ENCODE results near the gene LYL1.

The LYL1 gene

DNA sequence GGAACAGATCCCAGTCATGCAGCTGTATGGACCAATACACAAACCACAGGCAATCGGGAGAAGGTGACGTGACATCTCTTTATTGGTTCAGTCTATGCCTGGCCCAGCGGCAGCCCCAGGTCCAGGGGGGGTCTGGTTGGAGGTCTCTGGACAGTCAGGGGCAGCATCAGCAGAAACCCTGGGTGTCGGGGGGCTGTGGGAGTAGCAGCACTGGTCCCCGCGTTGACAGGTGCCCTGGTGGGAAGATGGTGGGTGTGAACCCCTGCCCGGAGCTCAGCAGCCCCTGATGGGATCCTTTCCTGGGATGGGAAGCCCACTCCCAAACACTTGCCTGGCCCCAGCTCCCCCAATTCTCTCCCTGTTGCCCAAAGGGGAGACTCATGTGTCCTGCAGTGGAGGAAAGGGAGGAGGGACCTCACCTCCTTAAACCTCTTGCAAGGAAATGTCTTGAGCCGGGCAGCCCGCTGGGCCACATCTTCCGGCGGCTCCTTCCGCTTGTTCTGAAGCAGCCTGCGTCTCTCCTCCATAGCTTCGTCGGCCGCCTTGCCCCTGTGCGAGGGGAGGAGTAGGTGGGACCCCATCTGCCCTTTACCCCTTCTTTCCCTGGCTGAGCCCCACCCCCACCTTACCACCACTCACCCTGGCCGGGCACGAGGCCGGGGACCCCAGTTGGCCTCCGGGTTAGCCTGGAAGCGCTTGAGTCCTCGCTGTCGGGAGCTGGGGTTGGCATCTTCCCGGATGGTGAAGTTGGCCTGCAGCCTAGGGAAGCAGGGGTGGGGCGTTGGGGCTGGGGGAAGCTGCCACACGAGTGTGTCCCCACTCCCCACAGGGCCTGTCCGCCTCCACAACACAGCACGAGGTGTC, 2.4 kb upstream of the LYL1 start:
- DNase-seq (ENCODE audit: low spot score), result no peak

DNA sequence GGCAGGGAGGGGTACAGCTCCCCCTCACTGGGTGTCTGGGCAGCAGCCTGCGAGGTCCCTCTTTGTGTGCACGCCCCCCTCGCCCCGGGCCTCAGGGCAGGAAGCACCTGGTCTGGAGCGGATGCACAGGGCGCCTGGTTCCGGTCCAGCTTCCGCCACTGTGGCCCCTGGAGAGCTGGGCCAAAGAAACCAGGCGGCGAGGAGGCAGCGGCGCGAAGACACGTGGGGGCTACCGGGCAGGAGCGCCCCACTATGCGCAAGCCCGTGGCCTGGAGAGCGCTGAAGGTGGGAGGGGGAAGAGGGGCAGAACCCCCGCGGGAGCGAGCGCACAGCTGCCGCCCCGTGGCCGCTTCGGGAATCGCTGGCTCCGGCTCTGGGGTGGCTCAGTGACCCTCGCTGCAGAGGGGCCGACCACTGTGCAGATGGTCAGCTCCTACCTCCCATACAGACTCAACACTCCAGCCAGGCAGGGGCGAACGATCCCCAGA, 1.7 kb upstream of the LYL1 start:
- no peak for DNase-seq (ENCODE audit: low spot score)

DNA sequence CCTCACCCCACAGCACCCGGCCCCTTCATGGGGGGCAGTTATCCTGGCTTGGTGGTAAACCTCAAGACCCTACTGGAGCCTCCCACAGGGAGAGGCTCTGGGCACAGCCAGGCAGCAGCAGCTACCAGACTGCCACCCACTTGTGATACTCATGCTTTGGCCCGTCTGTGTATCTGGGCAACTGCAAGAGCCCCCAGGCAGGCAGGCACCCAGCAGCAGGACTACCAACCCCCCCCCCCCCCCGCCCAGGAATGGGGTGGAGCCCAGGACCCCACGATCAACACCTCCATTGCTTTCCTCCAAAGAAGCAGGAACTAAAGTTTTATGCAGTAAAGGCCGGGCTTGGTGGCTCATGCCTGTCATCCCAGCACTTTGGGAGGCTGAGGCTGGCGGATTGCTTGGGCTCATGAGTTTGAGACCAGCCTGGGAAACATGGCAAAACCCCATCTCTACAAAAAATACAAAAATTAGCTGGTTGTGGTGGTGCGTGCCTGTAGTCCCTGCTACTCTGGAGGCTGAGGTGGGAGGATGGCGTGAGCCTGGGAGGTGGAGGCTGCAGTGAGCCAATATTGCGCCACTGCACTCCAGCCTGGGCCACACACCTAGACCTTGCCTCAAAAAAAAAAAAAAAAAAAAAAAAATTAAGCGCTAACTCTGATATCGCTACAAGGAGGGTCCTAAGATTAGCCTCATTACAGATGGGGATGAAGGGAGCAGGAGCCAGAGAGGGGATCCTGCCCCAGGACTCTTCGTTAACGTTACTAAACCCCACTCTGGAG, 1.1 kb upstream of the LYL1 start:
- no peak for DNase-seq (ENCODE audit: low spot score)

DNA sequence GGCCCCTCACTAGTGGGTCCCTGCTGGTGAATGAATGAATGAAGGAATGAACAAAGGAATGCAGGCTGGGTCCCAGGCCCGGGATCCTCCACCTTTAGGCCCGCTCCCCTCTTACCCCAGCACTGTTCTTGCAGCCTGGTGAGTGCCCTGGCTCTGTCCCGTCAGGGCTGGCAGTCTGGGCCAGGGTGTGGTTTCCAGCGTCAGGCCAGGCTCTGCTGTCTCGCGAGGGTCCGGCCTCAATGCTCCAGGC, 317 bp downstream of the LYL1 start:
- DNase-seq (ENCODE audit: low spot score), result no peak

DNA sequence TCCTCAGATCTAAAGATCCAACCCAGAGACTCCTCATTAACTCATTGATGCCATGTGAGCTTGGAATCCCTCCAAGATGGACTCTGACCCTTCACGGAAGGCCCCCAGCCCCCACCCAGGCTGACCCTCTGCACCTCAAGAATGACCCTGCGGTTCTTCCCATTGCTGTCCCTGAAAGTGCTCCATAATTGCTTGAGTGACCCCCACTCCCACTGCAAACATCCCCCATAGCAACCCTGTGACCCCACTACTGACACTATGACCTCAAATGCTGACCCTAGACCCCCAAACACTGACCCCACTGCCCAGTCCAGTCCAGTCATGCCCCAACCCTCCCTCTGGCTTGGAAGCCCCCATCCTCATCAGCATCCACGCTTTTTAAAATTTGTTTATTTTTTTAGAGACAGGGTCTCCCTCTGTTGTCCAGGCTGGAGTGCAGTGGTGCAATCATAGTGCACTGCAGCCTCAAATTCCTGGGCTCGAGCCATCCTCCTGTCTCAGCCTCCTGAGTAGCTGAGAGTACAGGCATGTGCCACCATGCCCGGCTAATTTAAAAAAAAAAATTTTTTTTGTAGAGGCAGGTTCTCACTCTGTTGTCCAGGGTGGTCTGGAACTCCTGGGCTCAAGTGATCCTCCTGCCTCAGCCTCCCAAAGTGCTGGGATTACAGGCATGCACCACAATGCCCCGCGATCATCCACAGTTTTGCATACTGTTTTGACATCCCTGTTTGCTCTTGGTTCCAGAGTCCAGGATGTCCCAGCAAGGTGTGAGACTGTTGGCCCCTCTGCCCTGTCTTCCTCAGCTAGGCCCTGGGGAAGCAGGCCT, 855 bp downstream of the LYL1 start:
- DNase-seq (ENCODE audit: low spot score), result no peak

DNA sequence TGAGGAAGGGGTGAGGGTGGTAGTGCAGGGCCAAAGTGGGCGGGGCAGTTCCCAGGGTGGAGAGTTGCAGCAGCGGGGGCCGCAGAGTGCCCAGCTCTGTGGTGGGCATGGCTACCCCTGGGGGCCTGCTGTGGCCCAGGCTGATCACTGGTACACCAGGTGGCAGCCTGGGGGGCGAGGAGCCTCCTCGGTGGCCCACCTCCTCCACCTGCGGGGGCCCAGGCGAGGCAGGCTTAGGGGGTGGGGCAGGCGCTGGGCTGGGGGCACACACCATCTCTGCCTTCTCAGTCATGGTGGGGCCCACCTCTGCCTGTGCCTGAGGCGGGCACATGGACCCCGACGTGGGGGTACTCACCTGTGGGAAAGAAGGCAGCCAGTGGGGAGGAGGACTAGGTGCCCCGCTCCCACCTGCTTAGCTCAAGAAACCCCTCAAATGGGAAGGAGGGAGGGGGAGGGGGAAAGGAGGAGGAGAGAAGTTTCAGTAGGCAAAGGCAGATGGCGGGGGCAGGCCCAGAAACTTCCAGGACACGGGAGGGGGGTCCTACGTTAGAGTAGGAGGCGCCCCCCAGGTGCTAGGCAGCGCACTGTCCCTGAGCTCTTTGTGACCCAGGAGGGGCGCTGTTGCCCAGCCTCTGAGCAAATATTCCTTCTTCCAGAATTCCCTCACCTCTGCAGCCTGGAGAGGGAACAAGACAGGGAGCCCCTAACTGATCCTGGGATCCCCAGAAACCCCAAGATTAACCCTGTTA, 1.6 kb downstream of the LYL1 start:
- DNase-seq (ENCODE audit: low spot score), result no peak

DNA sequence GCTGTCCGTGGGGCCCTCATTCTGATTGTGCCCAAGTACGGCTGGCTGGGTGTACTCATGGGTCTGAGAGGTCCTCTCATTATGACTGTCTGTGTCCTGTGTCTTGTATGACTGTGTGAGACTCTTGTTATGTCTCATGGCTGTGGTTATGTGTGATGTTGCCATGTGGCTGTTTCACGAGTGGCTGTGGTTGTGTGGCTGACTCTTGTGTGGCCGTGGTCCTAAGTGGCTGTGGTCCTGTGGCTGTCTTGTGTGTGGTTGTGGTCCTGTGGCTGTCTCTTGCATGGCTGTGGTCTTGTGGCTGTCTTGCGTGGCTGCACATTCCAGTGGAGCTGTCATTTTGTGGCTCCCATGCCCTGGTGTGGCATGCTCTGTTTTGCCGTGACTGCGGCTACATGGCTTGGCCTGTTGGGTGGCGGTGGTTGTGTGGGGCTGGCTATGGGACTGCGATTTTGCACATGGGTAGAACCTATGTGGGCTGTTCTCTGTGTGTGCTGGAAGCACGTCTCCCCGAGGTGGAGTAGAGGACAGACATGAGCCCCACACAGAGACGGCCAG, 2.5 kb downstream of the LYL1 start:
- DNase-seq (ENCODE audit: low spot score), result no peak

DNA sequence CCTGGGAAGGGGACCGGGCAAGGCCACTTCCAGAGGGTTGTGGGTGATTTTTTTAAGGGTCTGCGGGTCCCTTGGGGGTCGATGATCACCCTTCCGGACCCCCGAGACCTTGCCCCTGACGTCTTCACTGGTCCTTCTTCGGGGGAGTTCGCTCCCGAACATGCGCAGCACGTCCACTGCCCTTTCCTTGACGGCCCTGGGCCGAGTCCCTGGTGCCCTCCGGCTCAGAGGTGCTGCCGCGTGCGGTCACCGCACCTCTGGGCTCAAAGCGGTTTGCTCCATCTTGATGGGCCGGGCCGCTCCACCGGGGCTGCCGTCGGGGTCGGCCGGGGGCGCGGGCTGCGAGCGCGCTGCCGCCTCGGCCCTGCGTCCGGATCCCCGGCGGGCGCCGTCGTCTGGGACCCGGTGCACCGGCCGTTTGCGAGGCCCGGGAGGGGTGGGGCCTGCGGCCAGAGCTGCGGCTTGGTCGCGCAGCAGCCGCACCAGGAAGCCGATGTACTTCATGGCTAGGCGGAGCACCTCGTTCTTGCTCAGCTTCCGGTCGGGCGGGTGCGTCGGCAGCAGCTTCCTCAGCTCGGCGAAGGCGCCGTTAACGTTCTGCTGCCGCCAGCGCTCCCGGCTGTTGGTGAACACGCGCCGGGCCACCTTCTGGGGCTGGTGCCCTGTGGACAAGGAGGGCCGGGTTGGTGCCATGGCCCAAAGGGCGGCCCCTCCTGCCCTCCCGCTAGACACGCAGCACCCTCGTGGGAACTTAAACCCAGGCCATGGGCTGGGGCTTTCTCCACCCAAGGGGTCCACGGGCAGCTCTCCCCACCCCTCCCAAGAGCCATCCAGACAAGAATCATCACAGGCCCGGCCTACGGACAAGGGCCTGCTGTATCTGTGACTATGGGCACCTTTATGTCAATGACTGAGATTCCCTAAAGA, 3.3 kb downstream of the LYL1 start:
- peak; percentile 31 for DNase-seq (ENCODE audit: low spot score)

DNA sequence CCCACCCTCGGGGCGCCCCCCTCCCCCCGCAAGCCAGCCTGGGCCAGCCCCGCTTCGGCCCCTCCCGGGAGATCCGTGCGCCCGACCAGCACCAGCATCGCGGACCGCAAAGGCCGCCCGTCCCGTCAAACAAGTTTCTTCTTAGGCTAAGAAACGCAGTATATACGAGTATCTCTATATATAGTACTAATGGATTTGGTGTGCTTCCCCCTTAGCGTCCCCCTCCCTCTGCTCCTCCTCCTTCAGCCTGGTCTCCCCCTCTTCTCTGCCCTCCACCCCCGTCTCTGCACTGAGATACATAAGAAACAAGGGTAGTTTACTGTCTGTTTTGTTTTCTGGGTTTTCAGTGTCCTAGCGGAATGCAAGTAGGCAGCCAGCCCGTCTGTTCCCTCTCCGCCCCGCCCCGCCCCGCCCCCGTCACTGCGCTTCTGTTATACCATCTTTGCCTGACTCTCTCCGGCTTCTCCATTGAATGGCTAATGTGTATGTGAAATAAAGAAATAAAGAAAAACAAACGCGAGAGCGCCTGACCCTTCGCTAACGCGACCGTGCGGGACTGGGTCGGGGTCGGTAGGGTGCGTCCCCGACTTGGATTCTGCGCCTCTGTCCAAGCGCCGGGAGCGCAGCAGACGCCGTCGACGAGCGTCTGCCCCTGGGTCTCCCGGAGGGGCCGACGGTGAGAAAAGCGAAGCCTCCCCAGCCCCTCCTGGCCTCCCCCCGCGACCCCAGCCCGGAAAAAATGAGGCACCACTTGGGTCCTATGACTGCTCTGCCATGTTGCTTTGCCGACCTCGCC, 4.2 kb downstream of the LYL1 start:
- no peak for DNase-seq (ENCODE audit: low spot score)

DNA sequence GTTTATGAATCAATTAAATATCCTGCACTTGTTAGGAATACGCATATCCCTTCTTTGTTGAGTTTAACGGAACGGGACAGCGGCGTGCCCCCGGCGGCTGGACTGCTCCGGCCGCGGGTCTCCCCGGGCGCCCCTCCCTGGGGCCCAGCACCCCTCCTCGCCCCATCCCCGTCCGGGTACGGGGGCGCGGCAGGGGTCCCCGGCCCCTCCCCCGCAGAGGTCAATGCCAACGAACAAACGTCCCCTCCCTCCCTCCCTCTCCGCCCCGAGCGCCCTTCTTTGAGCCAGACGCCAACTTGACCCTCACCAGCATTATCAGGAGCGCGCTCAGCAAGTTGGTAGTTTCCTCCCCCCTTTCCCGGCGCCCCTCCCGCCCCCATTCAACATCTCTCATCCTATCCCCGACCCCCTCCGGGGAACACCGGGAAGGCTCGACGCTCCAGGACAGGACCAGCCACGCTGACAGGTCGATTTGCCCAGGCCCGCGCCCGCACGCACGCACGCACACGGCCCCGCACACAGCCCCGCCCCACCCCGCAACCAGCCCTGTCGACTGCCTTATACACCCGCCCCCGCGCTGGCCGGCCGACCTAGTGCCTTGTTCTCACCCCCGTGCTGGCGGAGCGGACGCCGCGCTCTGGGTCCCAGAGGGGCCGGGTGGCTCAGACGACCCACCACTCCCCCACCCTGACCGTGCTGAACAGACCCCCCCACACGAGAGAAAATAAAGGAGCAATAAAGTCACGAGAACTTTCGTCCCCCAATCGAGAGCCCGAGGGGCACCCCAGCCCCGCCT, 5.0 kb downstream of the LYL1 start:
- no peak for DNase-seq (ENCODE audit: low spot score)

DNA sequence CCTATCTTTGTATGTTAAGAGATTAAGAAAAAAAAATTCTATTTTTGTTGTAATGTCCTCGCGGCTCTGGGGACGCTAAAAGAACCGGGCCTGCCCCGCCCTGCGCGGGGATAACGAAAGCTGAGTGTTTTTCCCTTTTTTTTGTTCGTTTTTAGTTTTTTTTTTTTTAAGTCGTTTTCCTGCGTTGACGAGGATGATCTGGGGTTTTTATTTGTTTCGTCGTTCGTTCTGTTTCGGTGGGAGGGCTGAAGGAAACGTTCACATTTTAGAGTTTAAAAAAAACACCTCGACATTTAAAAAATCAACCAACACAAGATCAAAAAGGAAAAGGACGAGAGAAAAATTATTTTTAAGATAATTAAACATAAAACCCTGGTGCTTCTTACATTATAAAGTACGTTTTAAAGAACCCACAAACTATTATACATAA, 5.6 kb downstream of the LYL1 start:
- no peak for DNase-seq (ENCODE audit: low spot score)

DNA sequence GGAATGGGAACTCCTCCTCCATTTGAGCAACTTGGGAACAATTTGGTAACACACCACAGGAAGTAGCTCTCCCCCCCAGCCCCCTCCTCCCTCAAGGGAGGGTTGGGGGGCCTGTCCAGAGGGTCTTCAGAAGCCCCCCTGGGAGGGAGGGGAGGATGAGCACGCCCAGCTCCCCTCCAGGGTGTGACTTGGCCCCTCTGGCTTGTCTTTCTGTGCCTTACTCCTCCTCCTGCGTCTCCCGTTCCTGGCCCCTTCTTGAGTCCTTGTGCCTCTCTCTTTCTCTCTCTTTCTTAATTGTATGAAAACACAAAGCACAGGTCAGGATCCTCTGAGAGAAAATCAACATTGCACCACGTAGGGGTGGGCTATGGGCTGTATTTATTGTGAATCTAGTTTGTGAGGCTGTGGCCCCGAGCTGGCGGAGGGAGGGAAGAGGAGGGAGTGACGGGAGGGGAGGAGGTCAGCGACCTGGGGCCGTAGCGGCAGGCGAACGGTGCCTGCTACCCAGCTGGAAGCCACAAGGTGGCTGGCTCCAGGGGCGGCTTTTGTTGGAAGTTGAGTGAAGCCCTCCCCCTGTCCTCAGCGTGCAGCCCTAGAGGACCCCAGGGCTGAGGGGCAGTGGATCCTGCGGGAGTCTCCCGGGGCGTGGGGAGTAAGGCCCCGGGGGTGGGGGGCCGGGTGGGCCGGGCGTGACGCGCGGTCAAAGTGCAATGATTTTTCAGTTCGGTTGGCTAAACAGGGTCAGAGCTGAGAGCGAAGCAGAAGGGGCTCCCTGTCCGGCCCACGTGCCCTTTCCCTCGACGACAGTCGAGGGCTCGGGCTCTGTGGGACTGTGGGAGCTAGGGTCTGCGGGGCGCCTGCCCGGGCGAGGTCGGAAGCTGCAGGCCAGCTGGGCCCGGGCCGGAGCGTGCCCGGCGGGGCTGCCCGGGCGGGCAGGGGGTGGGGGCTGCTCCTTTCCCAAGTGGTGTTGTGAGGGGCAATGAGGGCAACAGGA, 6.4 kb downstream of the LYL1 start:
- no peak for DNase-seq (ENCODE audit: low spot score)

DNA sequence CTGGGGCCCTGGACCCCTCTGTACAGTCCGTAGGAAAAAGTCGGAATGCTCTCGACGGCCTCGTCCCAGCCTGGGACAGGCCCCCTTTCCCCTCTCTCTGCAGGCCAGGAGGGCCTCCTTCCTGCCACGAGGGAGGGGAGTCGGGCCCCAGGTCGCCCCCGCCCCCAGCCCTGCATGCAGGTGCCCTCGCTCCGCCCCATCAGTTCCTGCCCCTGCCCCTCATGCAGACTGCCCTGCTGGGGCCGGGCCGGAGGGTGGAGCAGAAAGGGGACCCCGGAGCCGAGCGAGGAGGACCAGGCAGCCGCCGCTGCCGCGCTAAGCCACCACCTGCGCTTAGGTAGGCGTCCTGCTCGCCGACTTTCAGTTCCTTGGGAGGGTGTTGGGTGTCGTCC, 7.3 kb downstream of the LYL1 start:
- DNase-seq (ENCODE audit: low spot score), result no peak

- no peak for DNase-seq (ENCODE audit: low spot score)
Observed at GRCh38 chr19:13094771-13095392, 7.8 kb downstream of the LYL1 start.

GRCh38 chr19:13094106-13094504, 8.6 kb downstream of the LYL1 start:
- no peak for DNase-seq (ENCODE audit: low spot score)

DNA sequence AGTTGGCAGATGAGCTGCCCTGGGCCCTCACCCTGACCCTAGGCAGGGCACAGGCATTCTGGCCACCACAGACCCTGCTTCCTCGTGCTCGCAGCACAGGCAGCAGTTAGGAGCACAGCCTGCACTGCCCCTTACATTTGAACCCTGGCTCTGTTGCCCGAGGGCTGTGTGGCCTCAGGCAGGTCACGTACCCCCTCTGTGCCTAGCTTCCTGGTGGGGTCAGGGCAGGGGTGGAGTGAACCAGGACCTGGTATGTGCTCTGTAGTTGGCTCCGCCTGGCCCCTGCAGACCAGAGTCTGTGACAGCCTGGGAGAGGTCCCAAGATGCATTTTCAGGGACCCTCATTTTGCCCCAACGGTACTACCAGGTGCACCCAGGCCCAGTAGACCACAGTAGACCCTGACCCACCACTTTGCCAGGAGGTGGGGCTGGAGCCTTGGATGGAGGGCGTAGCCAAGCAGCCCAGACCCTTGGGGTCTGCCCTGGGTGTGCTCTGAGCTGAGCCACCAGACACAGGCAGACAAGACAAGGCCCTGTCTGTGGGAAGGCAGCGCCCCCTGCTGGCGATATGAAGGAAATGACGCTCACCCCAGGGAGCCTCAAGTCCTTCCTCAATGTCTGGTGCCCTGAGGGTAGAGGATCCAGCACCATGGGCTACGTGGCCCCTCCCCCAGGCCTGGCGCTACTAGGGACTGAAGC, 9.1 kb downstream of the LYL1 start:
- peak; percentile 72 for DNase-seq (ENCODE audit: low spot score)
